Panc1 (cell line): ENCODE results near the gene GABRR2. TPM values are rescaled to one million over a fixed set of nuclear protein-coding genes. Genes with fewer than 3 reads are reported as not detected.

ENCODE experiments used
- ATAC-seq: fragments of 200-7000 bp; cut with Tn5 transposase; 2 replicates; pipeline ENCODE4 v1.9.1; 2020; ENCODE audit warnings: mild to moderate bottlenecking, moderate library complexity
- BruUV-seq: library from RNA; stranded (reverse); fragments of 400-500 nt; replicated peaks from 2 replicates; lab custom pipeline; 2021; lab: Mats Ljungman, UMichigan
- CTCF ChIA-PET: fragments of 300-600 bp; sonication (Branson Sonifier 250); formaldehyde crosslinking; loops from one replicate; lab custom pipeline; 2022; ENCODE audit warnings: antibody characterized with exemption; lab: Charles Lee
- POLR2A ChIA-PET: fragments of 300-600 bp; sonication (Branson Sonifier 250); formaldehyde crosslinking; loops from one replicate; lab custom pipeline; 2022; ENCODE audit warnings: antibody characterized with exemption; lab: Charles Lee
- DNase-seq: peaks from one replicate; pipeline ENCODE4 v3.0.0-alpha.2; 2010; ENCODE audit warnings: low read depth, low spot score
- H3K27ac ChIP-seq: 2 replicates; pipeline ENCODE4 v1.5.1; 2011; ENCODE audit warnings: mild to moderate bottlenecking, low read length, inconsistent platforms
- H3K27me3 ChIP-seq: fragments of 200-500 bp; sonication (Bioruptor generic); 2 replicates; pipeline ENCODE4 v1.6.0; 2014; ENCODE audit warnings: low read length, inconsistent platforms; ENCODE audit not compliant: control insufficient read depth, insufficient read depth
- H3K36me3 ChIP-seq: fragments of 200-500 bp; sonication (Bioruptor generic); 2 replicates; pipeline ENCODE4 v1.5.1; 2014; ENCODE audit warnings: inconsistent platforms, mild to moderate bottlenecking, low read length, moderate library complexity; ENCODE audit not compliant: control insufficient read depth, insufficient read depth
- H3K4me1 ChIP-seq: 2 replicates; pipeline ENCODE4 v1.5.1; 2011; ENCODE audit warnings: inconsistent platforms, mild to moderate bottlenecking, low read length, moderate library complexity; ENCODE audit not compliant: control insufficient read depth, insufficient read depth
- H3K4me3 ChIP-seq, 2 experiments: 2 replicates each; pipeline ENCODE4 v1.5.1; 2011 to 2012; ENCODE audit warnings: low read depth in 2 of 2, low read length in 2 of 2, mild to moderate bottlenecking in 2 of 2, inconsistent platforms in 1 of 2, moderate library complexity in 1 of 2
- H3K9me3 ChIP-seq: fragments of 200-500 bp; sonication (Bioruptor generic); 2 replicates; pipeline ENCODE4 v1.5.1; 2014; ENCODE audit warnings: low read depth, mild to moderate bottlenecking, inconsistent platforms, low read length, moderate library complexity; ENCODE audit not compliant: control insufficient read depth, insufficient read depth
- POLR2AphosphoS5 ChIP-seq: IDR thresholded peaks from 2 replicates; pipeline ENCODE4 v1.6.1; 2012; ENCODE audit warnings: mild to moderate bottlenecking, low read depth, low read length, moderate library complexity
- SIN3A ChIP-seq: IDR thresholded peaks from 2 replicates; pipeline ENCODE4 v1.6.1; 2012; ENCODE audit warnings: low read depth, mild to moderate bottlenecking, low read length, moderate library complexity, borderline replicate concordance; ENCODE audit not compliant: insufficient read depth
- TCF7L2 ChIP-seq: IDR thresholded peaks from 2 replicates; pipeline ENCODE4 v1.6.1; 2011; ENCODE audit warnings: mild to moderate bottlenecking, low read depth, low read length, inconsistent platforms
- in situ Hi-C: cut with HindIII; loops from 2 replicates; pipeline ENCODE4 v1.10.0; 2016; ENCODE audit warnings: low sequenced_read_pairs, low pct_unique_long_range_greater_than_20kb
- intact Hi-C: fragments of 100-400 bp; cut with micrococcal nuclease; formaldehyde crosslinking; loops from one replicate; pipeline ENCODE4 v1.10.0; 2022; ENCODE audit not compliant: unreplicated experiment
- total RNA-seq: library from RNA; stranded (reverse); gene quantifications from one replicate; pipeline ENCODE4 v1.2.1, GENCODE V29; 2021; ENCODE audit not compliant: unreplicated experiment
- TF ChIP-seq, protein P1 (sequence below), 2 experiments: IDR thresholded peaks; 2 replicates each; pipeline ENCODE4 v1.6.1; 2011 to 2012; ENCODE audit warnings: low read depth in 2 of 2, control low read depth in 1 of 2, low read length in 1 of 2, mild to moderate bottlenecking in 1 of 2, moderate library complexity in 1 of 2; ENCODE audit not compliant: insufficient read depth in 1 of 2
- TF ChIP-seq, protein P2 (sequence below): fragments of 450-650 bp; IDR thresholded peaks from 2 replicates; pipeline ENCODE4 v1.5.1; 2017; ENCODE audit warnings: mild to moderate bottlenecking

The GABRR2 gene
- total RNA-seq, 1 experiment from 2014 or later, result 0.18 TPM

DNA sequence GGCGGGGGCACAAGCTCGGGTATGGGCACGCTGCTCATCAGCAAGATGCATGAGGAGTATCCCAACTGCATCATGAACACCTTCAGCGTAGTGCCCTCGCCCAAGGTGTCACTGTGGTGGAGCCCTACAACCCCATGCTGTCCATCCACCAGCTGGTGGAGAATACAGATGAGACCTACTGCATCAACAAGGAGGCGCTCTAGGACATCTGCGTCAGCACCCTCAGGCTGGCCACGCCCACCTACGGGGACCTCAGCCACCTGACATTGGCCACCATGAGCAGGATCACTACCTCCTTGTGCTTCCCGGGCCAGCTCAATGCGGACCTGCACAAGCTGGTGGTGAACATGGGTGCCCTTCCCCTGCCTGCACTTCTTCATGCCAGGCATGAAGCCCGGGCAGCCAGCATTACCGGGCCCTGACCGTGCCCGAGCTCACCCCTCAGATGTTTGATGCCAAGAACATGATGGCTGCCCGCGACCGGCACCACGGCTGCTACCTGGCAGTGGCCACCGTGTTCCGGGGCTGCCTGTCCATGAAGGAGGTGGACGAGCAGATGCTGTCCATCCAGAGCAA, 12.8 kb downstream of the GABRR2 start:
- ChIA-PET CTCF (no interaction called here), POLR2A (no interaction called here)
- TF ChIP-seq POLR2AphosphoS5, result no peak
- TF ChIP-seq, protein P1, sequence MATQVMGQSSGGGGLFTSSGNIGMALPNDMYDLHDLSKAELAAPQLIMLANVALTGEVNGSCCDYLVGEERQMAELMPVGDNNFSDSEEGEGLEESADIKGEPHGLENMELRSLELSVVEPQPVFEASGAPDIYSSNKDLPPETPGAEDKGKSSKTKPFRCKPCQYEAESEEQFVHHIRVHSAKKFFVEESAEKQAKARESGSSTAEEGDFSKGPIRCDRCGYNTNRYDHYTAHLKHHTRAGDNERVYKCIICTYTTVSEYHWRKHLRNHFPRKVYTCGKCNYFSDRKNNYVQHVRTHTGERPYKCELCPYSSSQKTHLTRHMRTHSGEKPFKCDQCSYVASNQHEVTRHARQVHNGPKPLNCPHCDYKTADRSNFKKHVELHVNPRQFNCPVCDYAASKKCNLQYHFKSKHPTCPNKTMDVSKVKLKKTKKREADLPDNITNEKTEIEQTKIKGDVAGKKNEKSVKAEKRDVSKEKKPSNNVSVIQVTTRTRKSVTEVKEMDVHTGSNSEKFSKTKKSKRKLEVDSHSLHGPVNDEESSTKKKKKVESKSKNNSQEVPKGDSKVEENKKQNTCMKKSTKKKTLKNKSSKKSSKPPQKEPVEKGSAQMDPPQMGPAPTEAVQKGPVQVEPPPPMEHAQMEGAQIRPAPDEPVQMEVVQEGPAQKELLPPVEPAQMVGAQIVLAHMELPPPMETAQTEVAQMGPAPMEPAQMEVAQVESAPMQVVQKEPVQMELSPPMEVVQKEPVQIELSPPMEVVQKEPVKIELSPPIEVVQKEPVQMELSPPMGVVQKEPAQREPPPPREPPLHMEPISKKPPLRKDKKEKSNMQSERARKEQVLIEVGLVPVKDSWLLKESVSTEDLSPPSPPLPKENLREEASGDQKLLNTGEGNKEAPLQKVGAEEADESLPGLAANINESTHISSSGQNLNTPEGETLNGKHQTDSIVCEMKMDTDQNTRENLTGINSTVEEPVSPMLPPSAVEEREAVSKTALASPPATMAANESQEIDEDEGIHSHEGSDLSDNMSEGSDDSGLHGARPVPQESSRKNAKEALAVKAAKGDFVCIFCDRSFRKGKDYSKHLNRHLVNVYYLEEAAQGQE (IDR thresholded peaks at IDR 0.05; ENCODE audit: insufficient read depth in 1 of 2, low read depth in 2 of 2, low read length in 1 of 2), result no peak
- TF ChIP-seq TCF7L2, result no peak
- no peak for TF ChIP-seq SIN3A
- TF ChIP-seq, protein P2, sequence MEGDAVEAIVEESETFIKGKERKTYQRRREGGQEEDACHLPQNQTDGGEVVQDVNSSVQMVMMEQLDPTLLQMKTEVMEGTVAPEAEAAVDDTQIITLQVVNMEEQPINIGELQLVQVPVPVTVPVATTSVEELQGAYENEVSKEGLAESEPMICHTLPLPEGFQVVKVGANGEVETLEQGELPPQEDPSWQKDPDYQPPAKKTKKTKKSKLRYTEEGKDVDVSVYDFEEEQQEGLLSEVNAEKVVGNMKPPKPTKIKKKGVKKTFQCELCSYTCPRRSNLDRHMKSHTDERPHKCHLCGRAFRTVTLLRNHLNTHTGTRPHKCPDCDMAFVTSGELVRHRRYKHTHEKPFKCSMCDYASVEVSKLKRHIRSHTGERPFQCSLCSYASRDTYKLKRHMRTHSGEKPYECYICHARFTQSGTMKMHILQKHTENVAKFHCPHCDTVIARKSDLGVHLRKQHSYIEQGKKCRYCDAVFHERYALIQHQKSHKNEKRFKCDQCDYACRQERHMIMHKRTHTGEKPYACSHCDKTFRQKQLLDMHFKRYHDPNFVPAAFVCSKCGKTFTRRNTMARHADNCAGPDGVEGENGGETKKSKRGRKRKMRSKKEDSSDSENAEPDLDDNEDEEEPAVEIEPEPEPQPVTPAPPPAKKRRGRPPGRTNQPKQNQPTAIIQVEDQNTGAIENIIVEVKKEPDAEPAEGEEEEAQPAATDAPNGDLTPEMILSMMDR, result no peak
- H3K4me3 ChIP-seq, result no peak overlapping the region
- H3K27ac ChIP-seq, result no peak overlapping the region
- H3K4me1 ChIP-seq, result peaks cover 15% of the 10 kb centered on the region
- H3K9me3 ChIP-seq, result no peaks in the 10 kb centered on the region
- BruUV-seq, result no TSS peak
- intact Hi-C loops, result no loop called here
- in situ Hi-C loops, result no loop called here
- no peak for DNase-seq
- H3K36me3 ChIP-seq, result no peaks in the 10 kb centered on the region
- no peaks in the 10 kb centered on the region for H3K27me3 ChIP-seq
- no peak for ATAC-seq

GRCh38 chr6:89301586-89302194, 13.4 kb downstream of the GABRR2 start:
- H3K27me3 ChIP-seq, result no peaks in the 10 kb centered on the region
- H3K36me3 ChIP-seq, result no peaks in the 10 kb centered on the region
- H3K27ac ChIP-seq, result no peak overlapping the region
- TF ChIP-seq, protein P2, result no peak
- TF ChIP-seq, protein P1 (IDR thresholded peaks at IDR 0.05; ENCODE audit: insufficient read depth in 1 of 2, low read depth in 2 of 2, low read length in 1 of 2), result no peak; a peak in 1 of 4 replicates
- TF ChIP-seq TCF7L2 (no peak), POLR2AphosphoS5 (no peak), SIN3A (no peak)
- CTCF ChIA-PET, result no interaction called here
- intact Hi-C loops (no loop called here), in situ Hi-C loops (no loop called here)
- POLR2A ChIA-PET, result no interaction called here
- no peak overlapping the region for H3K4me3 ChIP-seq
- BruUV-seq, result no TSS peak
- DNase-seq (no peak), ATAC-seq (no peak)
- no peaks in the 10 kb centered on the region for H3K9me3 ChIP-seq
- peaks cover 18% of the 10 kb centered on the region for H3K4me1 ChIP-seq
